MM.1S (cell line): Measurements from ENCODE around the gene ADAMTSL2.

Experiments
- DNase-seq: peaks from one replicate; pipeline ENCODE4 v3.0.0-alpha.2; 2015
- H2AFZ ChIP-seq: fragments of 300-600 bp; sonication (generic); 2 replicates; pipeline ENCODE4 v1.6.0; 2016; ENCODE audit warnings: antibody characterized with exemption, low read length
- H3F3A ChIP-seq: fragments of 300-600 bp; sonication (generic); 2 replicates; pipeline ENCODE4 v1.6.1; 2016; ENCODE audit warnings: mild to moderate bottlenecking, antibody characterized with exemption, low read length, moderate library complexity, mixed read lengths; ENCODE audit not compliant: insufficient read depth
- H3K27ac ChIP-seq: fragments of 300-600 bp; sonication (generic); 2 replicates; pipeline ENCODE4 v1.5.1; 2016; ENCODE audit warnings: mild to moderate bottlenecking, low read length
- H3K27me3 ChIP-seq: fragments of 300-600 bp; sonication (generic); replicated peaks from 2 replicates; pipeline ENCODE4 v1.6.0; 2016; ENCODE audit warnings: low read length; ENCODE audit not compliant: insufficient read depth
- H3K36me3 ChIP-seq: fragments of 300-600 bp; sonication (generic); replicated peaks from 2 replicates; pipeline ENCODE4 v1.6.1; 2016; ENCODE audit warnings: mild to moderate bottlenecking, low read length, mixed read lengths; ENCODE audit not compliant: insufficient read depth
- H3K4me1 ChIP-seq: fragments of 300-600 bp; sonication (generic); 2 replicates; pipeline ENCODE4 v1.6.1; 2016; ENCODE audit warnings: low read length, mixed read lengths
- H3K4me2 ChIP-seq: fragments of 300-600 bp; sonication (generic); 2 replicates; pipeline ENCODE4 v1.6.0; 2016; ENCODE audit warnings: low read depth, low read length
- H3K4me3 ChIP-seq: fragments of 300-600 bp; sonication (generic); 2 replicates; pipeline ENCODE4 v1.5.1; 2016; ENCODE audit warnings: low read length, mixed read lengths
- H3K79me2 ChIP-seq: fragments of 300-600 bp; sonication (generic); 2 replicates; pipeline ENCODE4 v1.6.1; 2016; ENCODE audit warnings: mixed run types, low read length, mixed read lengths
- H3K9ac ChIP-seq: fragments of 300-600 bp; sonication (generic); 2 replicates; pipeline ENCODE4 v1.6.1; 2016; ENCODE audit warnings: low read length, mixed read lengths
- H3K9me2 ChIP-seq: fragments of 300-600 bp; sonication (generic); replicated peaks from 2 replicates; pipeline ENCODE4 v1.6.1; 2016; ENCODE audit warnings: mild to moderate bottlenecking, low read length, mixed read lengths; ENCODE audit not compliant: insufficient read depth
- H3K9me3 ChIP-seq: fragments of 300-600 bp; sonication (generic); replicated peaks from 2 replicates; pipeline ENCODE4 v1.6.1; 2016; ENCODE audit warnings: mild to moderate bottlenecking, low read length, mixed read lengths; ENCODE audit not compliant: insufficient read depth
- H4K20me1 ChIP-seq: fragments of 300-600 bp; sonication (generic); 2 replicates; pipeline ENCODE4 v1.6.1; 2016; ENCODE audit warnings: mild to moderate bottlenecking, low read length, moderate library complexity, mixed read lengths; ENCODE audit not compliant: insufficient read depth
- EZH2 ChIP-seq: fragments of 300-600 bp; sonication (generic); optimal IDR thresholded peaks from 2 replicates; pipeline ENCODE3; 2017; ENCODE audit warnings: low read depth, mild to moderate bottlenecking, antibody characterized with exemption, low read length, mixed read lengths
- EZH2phosphoT487 ChIP-seq: fragments of 300-600 bp; sonication (generic); IDR thresholded peaks from 2 replicates; pipeline ENCODE4 v1.6.1; 2018; ENCODE audit warnings: antibody characterized with exemption, low read length
- TF ChIP-seq, protein P1 (sequence below): fragments of 300-600 bp; sonication (generic); IDR thresholded peaks from 2 replicates; pipeline ENCODE4 v1.5.1; 2016; ENCODE audit warnings: antibody characterized with exemption, low read length, mixed read lengths

The ADAMTSL2 gene

DNA sequence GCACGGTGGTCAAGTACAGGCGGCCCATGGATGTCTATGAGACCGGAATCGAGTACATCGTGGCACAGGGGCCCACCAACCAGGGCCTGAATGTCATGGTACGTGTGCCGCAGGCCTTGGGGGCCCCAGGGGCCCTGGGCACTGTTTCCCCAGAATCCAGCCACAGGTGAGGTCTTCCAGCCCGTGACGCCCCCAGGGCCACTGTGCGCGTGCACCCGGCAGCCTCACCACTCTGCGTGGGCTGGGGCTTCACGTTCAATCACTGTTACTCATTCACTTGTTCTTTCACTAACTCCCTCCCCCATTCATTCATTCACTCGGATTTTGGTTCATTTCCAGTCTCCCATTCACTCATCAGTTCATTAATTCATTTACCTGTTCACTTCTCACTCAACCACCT lies 12.6 kb downstream of the ADAMTSL2 start:
- H3K4me2 ChIP-seq, result no peak overlapping the region
- H4K20me1 ChIP-seq, result no peaks in the 10 kb centered on the region
- no peaks in the 10 kb centered on the region for H3K9me2 ChIP-seq
- TF ChIP-seq EZH2phosphoT487 (no peak), EZH2 (no peak)
- TF ChIP-seq, protein P1, sequence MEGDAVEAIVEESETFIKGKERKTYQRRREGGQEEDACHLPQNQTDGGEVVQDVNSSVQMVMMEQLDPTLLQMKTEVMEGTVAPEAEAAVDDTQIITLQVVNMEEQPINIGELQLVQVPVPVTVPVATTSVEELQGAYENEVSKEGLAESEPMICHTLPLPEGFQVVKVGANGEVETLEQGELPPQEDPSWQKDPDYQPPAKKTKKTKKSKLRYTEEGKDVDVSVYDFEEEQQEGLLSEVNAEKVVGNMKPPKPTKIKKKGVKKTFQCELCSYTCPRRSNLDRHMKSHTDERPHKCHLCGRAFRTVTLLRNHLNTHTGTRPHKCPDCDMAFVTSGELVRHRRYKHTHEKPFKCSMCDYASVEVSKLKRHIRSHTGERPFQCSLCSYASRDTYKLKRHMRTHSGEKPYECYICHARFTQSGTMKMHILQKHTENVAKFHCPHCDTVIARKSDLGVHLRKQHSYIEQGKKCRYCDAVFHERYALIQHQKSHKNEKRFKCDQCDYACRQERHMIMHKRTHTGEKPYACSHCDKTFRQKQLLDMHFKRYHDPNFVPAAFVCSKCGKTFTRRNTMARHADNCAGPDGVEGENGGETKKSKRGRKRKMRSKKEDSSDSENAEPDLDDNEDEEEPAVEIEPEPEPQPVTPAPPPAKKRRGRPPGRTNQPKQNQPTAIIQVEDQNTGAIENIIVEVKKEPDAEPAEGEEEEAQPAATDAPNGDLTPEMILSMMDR, result no peak
- no peak overlapping the region for H3K9ac ChIP-seq
- H3K27ac ChIP-seq, result no peak overlapping the region
- H2AFZ ChIP-seq, result no peak overlapping the region
- H3F3A ChIP-seq, result no peaks in the 10 kb centered on the region
- peaks cover 70% of the 10 kb centered on the region for H3K27me3 ChIP-seq
- no peaks in the 10 kb centered on the region for H3K79me2 ChIP-seq
- no peaks in the 10 kb centered on the region for H3K4me1 ChIP-seq
- no peak overlapping the region for H3K4me3 ChIP-seq
- no peaks in the 10 kb centered on the region for H3K9me3 ChIP-seq
- no peak for DNase-seq
- H3K36me3 ChIP-seq, result no peaks in the 10 kb centered on the region

DNA sequence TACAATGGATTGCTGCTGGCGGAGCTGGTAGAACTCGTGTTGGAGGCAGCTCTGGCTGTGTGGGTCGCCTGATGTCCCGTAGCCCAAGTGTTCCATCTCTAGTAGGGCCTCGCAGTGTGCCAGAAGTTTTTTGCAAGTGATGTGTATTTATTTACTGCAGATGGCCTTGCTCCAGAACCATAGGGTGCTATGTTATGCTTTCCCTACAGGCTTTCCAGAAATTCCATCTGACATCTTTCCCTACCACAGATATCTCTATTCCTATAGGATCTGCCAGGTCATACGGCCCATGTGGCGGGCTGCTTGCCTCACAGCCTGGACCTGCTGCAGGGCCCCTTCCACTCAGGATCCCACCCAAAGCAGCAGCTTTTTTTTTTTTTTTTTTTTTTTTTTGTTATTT lies 16.9 kb downstream of the ADAMTSL2 start:
- no peaks in the 10 kb centered on the region for H3K36me3 ChIP-seq
- H3K4me2 ChIP-seq, result no peak overlapping the region
- peaks cover 56% of the 10 kb centered on the region for H3K27me3 ChIP-seq
- TF ChIP-seq EZH2phosphoT487 (no peak), EZH2 (no peak)
- TF ChIP-seq, protein P1, result no peak
- no peak overlapping the region for H3K27ac ChIP-seq
- no peaks in the 10 kb centered on the region for H4K20me1 ChIP-seq
- H3K4me3 ChIP-seq, result no peak overlapping the region
- no peaks in the 10 kb centered on the region for H3K9me2 ChIP-seq
- no peaks in the 10 kb centered on the region for H3K9me3 ChIP-seq
- no peaks in the 10 kb centered on the region for H3F3A ChIP-seq
- no peaks in the 10 kb centered on the region for H3K79me2 ChIP-seq
- H3K4me1 ChIP-seq, result no peaks in the 10 kb centered on the region
- no peak overlapping the region for H3K9ac ChIP-seq
- no peak for DNase-seq
- no peak overlapping the region for H2AFZ ChIP-seq

DNA sequence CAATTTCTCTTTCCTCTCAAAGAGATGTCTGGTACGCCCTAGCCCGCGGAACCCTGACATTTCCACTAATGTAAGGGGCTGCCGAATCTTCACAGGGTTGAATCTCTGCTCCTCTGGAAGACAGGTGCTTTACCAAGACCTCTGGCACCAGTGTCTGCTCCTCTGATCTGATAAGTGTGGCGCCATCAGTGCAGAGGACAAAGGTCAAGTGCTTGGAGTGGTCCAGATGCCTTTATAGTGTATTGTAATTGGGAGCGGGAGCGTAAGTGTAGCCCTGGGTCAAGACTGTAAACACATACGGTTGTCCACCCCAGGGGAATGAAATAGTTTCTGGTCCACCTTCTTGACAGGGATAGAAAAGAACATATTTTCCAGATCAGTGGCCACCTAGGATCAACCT lies 17.7 kb downstream of the ADAMTSL2 start:
- H3K4me1 ChIP-seq, result no peaks in the 10 kb centered on the region
- no peak overlapping the region for H3K9ac ChIP-seq
- DNase-seq, result no peak
- TF ChIP-seq EZH2phosphoT487 (no peak), EZH2 (no peak)
- TF ChIP-seq, protein P1, result no peak
- no peak overlapping the region for H3K27ac ChIP-seq
- H3K27me3 ChIP-seq, result peaks cover 48% of the 10 kb centered on the region
- no peaks in the 10 kb centered on the region for H4K20me1 ChIP-seq
- H3K4me3 ChIP-seq, result no peak overlapping the region
- no peak overlapping the region for H3K4me2 ChIP-seq
- H3K9me3 ChIP-seq, result no peaks in the 10 kb centered on the region
- H3F3A ChIP-seq, result no peaks in the 10 kb centered on the region
- H2AFZ ChIP-seq, result no peak overlapping the region
- H3K79me2 ChIP-seq, result no peaks in the 10 kb centered on the region
- no peaks in the 10 kb centered on the region for H3K9me2 ChIP-seq
- H3K36me3 ChIP-seq, result no peaks in the 10 kb centered on the region

DNA sequence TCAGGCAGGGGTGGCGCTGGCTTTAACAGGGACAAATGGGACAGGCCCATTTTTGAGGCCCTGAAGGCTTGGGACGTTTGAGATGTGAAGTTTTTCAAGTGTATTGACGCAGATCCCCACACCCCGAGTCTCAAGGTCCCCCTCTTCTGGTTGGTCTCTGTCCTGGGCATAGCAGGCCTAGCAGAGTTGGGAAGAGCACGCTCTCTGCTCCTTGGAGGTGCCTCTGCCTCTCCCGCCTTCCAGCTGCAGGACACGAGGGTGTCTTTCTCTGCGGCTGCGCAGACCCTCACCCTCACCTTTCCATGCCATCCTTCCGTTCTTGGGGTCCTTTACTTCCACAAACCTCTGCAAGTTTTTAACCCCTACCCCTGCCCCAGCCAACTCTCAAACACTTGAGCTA lies 18.6 kb downstream of the ADAMTSL2 start:
- TF ChIP-seq EZH2phosphoT487 (no peak), EZH2 (no peak)
- TF ChIP-seq, protein P1, result no peak
- peaks cover 8% of the 10 kb centered on the region for H3K4me1 ChIP-seq
- no peak overlapping the region for H3K27ac ChIP-seq
- H3F3A ChIP-seq, result no peaks in the 10 kb centered on the region
- no peak overlapping the region for H3K4me3 ChIP-seq
- no peaks in the 10 kb centered on the region for H3K79me2 ChIP-seq
- peaks cover 40% of the 10 kb centered on the region for H3K27me3 ChIP-seq
- no peaks in the 10 kb centered on the region for H3K9me2 ChIP-seq
- H3K36me3 ChIP-seq, result no peaks in the 10 kb centered on the region
- no peak overlapping the region for H2AFZ ChIP-seq
- H3K4me2 ChIP-seq, result no peak overlapping the region
- H3K9ac ChIP-seq, result no peak overlapping the region
- no peaks in the 10 kb centered on the region for H4K20me1 ChIP-seq
- DNase-seq, result no peak
- H3K9me3 ChIP-seq, result no peaks in the 10 kb centered on the region
